HG03108 (cell line): ENCODE measurements around the gene RRAS.
A peak's percentile ranks its signal among the peaks of the same experiment; 100 is the strongest.

Source experiments
- ATAC-seq: cut with Tn5 transposase; IDR thresholded peaks from one replicate; pipeline ENCODE4 v1.9.1; 2021; ENCODE audit warnings: moderate library complexity; ENCODE audit not compliant: unreplicated experiment

Gene RRAS

GRCh38 chr19:49677231-49677900 is 37.4 kb upstream of the RRAS start, which contains the start of gene PRMT1:
TSS of gene PRMT1 (plus strand) at chr19:49677271. CDS start at chr19:49677281, 10 bp downstream.
- no peak for ATAC-seq

DNA sequence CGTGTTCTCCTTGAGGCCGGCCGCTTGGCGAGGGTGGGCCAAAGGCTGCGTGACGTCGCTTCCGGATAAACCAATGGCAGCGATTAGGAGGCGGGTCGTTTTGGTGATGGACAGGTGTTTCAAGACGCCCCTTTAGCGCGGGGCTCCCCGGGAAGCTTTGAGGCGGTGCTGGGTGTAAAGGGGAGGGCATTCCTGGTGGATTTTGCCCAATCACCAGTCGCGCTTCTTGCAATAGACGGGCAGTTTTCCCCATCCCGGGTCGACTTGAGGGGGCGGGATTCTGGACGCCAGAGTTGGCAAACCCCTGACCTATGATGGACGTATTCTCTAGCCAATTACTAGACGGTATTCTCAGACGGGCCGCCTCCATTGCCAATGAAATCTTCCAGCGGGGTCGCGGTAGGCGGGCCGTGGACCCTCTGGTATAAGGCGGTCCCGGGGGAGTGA is 36.9 kb upstream of the RRAS start:
- ATAC-seq = peak; percentile 62

DNA sequence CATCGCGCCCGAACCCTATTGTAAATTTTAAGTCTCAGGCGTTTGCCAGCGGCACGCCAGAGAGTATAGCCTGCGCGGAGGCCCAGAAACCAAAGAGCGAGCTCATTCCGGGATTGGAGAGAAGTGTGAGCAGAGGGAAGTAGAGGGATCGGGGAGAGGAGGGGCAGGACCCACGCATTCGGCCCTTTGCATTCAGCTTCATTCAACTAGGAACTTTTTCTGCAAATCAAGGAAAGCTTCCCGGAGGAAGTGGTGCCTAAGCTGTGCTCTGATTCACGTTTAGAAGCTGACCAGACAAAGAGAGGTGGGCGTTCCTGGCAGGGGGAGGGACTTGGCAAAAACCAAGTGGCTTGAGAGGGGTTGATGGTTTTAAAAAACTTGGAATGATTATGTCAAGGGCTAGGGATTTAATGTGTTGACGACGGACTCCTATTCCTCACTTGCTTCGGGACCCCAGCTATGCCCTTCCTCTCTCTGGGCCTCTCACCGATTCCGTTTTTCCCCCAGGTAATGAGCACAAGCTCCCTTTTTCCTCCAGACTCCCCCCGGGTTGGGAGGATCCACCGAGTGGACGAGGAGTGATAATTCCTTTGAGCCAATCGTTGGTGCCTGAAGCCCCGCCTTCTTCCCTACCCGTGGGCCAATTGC is 36.3 kb upstream of the RRAS start:
- ATAC-seq = peak; percentile 17

DNA sequence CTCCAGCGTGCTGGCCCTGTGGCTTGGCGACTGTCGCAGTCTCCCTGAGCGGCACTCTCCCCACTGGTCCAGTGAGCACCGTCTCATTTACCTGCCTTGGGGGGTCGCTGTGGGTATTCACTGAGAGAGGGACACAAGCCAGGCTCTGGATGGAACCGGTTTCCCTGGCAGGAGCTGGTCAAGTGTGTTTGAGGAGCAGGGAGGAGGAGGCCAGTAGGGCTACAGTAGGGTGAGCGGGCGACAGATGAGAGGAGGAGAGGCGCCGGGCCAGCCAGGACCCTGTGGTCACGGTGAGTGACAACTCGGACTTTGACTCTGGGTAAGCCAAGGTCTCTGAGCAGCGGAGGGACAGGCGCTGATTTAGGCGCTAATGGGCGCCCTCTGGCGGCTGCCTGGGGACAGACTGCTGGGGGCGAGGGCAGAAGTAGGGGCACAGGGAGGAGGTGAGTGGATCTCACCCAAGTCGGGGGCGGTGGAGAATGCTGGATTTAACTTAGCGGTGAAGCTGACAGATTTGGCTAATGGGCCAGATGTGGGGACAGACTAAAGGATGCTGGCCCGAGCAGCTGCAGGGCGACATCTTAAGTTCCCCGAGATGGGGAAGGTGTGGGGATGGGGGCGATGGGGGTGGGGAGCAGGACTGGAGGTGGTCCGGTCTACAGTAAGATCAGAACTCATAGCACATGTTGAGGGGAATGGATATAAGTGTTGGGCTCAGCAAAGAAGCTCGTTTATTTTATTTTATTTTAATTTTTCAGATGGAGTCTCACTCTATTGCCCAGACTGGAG is 32.4 kb upstream of the RRAS start:
- ATAC-seq = no peak

DNA sequence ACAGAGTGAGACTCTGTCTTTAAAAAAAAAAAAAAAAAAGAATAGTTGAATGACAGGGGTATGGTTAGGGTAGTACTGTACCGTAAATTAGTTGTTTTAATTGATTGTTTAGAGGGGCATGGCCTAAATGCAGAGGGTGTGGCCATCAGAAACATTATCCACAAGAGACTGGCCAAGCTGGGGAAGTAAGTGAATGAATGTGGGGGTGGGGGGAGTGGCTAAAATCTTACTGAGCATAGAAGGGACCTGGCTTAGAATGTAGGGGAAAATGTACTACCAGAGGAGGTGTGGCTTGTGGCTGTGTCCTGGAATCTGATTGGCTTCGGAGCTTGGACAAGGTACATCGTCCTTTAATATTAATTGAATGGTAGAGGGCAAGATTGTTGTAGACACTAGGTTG is 29.6 kb upstream of the RRAS start:
- ATAC-seq = no peak

GRCh38 chr19:49667473-49667872 is 27.5 kb upstream of the RRAS start:
- no peak for ATAC-seq

GRCh38 chr19:49666120-49666444 is 26.1 kb upstream of the RRAS start:
- ATAC-seq = no peak

- ATAC-seq = peak; percentile 68
Measured at GRCh38 chr19:49665351-49666119, 25.6 kb upstream of the RRAS start, which contains the start of the genes BCL2L12 and IRF3. TSS of gene BCL2L12 (plus strand) at chr19:49665933. CDS start at chr19:49666693, 760 bp downstream. TSS of gene IRF3 (minus strand) at chr19:49665857. CDS start at chr19:49664838, 1,019 bp downstream.

DNA sequence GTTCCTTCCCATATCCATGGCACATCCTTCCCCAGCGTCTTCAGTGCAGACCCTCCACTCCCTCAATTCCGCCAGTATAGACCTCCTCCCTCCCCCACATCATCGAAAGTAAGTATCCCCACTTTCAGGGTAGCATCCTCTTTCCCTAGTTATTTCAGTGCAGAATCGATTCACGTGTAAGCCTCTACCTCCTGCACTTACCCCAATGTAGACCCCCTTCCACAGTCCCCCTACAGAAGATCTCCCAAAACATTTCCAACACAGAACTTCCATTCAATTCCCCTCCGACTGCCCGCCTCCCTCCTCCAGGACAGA is 25.1 kb upstream of the RRAS start:
- ATAC-seq = no peak

DNA sequence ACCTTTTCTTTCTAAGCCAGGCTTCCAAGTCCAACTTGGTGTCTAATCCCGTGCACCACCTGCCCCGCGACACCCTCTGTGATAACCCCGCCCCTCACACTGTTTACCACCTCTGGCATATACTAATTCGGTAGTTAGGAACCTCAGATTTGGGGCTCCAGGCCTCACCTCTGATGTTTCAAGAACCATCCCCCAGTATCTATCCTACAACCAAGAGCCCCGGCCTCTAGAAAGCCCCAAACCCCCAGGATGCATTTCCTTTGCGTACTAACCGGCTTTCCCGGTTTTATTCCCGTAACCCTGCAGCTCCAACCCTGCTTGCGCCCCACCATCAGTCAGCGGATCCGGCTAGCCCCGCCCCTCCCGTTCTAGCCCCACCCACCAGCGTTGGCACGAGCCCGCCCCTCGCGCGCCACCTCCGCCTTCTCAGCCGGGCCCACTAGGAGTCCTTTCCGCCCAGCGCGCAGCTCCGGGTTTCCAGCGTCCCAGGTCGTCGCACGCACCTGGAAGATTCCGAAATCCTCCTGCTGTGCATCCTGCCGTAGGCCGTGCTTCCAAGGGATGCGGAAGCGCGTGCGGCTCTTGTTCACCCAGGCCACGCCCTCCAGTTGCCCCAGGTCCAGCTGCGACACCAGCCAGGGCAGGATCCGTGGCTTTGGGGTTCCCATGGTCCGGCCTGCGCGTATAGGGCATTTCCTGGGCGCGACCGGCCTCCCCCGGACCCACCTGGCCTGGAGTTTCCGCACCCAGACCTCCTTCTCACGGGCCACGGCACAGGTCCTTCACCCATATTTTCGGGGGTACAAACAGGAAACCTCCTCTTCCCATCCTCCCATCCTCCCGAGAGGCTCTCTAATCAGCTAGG is 24.5 kb upstream of the RRAS start:
- ATAC-seq = peak; percentile 35

DNA sequence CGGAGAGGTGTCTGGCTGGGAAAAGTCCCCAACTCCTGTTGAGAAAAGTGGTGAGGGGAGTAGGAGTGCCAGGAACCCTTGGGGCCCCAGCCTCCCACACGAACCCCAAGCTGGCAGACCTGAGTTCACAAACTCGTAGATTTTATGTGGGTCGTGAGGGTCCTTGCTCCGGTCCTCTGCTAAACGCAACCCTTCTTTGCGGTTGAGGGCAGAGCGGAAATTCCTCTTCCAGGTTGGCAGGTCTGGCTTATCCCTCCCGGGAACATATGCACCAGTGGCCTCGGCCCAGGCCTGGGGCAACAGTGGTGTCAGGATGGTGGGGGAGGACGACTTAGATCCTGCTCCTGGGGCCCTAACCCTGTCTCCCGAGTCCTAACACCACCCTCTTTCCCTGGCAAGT is 23.3 kb upstream of the RRAS start:
- ATAC-seq = no peak

- no peak for ATAC-seq
Measured at GRCh38 chr19:49662011-49662410, 22.1 kb upstream of the RRAS start.

DNA sequence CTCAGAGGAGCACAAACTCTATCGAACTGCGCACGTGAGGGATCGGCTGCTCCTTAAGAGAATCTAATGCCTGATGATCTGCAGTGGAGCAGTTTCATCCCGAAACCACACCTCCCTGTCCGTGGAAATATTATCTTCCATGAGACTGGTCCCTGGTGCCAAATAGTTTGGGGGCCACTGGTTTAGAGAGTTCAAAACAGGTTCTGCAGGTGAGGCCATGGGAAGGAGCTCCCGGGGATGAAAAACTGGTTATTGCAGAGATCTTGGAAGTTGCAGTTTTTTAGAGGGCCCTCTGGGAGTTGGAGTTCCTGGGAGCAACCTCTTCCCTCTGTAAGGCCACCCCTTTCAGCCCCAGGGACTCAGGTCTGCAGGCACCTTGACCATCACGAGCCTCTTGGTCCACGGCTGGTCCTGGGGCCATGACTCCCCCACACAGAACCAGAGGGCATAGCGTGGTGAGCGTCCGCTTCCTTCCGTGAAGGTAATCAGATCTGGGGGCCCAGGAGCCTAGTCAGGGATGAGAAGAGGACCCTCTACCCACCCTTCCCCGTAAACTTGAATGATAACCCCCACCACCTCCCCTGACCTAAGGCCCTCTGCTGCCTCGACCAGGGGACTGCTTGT is 20.5 kb upstream of the RRAS start:
- ATAC-seq = no peak

DNA sequence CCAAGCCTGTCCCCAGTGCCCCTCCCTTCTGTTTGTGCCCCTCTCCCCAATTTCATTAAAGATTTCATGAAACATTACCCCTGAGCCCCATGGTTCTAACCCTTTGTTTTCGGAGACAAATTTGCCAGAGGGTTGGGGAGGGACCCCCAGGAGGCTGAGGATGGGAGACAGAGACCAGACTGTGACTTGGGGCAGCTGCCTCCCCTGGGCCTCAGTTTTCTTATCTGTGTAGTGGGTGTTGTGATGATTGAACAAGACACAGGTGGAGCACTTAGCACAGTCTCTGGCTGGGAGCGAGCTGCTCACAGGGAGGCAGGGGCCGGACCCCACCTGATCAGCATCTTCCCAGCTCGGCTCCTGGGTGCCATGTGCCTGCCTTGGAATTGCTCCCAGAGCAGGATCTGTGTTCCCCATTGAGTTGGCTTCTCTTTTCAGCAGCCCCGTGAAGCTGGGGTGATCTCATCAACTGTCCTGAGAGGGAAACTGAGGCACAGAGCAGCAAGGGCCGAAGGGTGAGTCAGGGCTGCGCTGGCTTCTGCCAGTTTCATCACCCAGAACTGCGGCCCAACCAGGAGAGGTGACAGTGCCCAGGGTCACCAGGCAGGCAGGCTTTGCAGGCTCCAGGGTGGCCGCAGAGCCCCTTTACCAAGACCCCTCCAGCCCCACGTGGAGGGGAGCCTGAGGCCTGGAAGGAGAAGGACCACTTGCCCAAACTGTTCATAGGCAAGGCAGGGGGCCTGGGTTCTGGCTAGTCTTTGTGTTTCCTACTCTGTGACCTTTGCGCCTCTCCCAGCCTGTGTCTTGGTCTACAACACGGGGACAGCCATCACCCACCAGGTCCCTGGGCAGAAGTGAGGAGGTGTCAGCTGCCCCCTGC is 18.9 kb upstream of the RRAS start:
- ATAC-seq = no peak

GRCh38 chr19:49658139-49658517 is 18.2 kb upstream of the RRAS start:
- no peak for ATAC-seq

GRCh38 chr19:49657493-49658138 is 17.7 kb upstream of the RRAS start:
- ATAC-seq = no peak

DNA sequence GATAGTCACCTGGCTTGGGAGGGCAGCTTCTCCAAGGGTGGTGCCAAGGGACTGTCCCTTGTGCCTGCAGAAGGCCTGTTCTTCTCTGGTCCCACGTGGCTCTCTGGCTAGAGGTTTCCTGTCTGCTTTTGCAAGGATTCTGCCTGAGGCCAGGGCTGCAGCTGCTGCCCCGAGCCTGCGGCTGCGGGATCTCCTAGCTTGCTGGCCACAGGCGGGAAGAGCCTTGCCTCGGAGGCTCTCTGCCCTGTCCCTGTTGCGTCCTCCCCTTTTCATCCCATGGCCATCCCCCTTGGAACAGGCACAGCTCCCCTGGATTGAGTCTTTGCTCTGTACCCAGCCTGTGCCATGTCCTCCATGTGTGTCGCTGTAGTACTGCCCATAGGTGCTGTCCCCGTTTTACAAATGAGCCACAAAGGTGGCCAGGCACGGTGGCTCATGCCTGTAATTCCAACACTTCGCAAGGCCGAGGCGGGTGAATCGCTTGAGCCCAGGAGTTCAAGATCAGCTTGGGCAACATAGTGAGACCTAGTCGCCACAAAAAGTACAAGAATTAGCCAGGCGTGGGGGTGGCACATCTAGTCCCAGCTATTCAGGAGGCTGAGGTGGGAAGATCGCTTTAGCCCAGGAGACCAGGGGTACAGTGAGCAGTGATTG is 16.6 kb upstream of the RRAS start:
- ATAC-seq = no peak
